Measurements from ENCODE around the gene COMT.

DNA sequence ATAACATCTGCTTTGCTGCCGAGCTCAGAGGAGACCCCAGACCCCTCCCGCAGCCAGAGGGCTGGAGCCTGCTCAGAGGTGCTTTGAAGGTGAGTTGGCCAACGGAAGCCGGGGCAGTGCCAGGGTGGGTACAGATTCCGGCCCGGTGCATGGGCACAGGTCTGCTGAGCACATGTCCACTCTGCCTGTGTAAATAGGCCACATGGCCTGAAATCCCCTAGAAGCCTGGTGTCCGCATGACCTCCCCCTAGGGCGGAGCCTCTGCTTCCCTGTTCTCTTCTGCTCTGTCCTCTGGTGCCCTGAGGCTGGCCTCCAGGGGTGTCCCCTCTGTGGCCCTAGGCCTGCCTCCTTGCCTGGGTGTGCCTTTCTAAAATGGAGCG lies 19.6 kb downstream of the COMT start:
- TF ChIP-seq ZNF629 (tag by site-specific recombination; IDR thresholded peaks at IDR 0.05) (no peak), CTCF (tag by site-specific recombination; IDR thresholded peaks at IDR 0.05) (no peak), PRDM10 (tag by site-specific recombination; IDR thresholded peaks at IDR 0.05) (no peak), ZNF621 (tag by site-specific recombination; IDR thresholded peaks at IDR 0.05) (no peak), ZNF639 (tag by site-specific recombination; IDR thresholded peaks at IDR 0.05) (no peak), ZNF449 (tag by site-specific recombination; IDR thresholded peaks at IDR 0.05) (no peak)
- TF ChIP-seq, protein P1, sequence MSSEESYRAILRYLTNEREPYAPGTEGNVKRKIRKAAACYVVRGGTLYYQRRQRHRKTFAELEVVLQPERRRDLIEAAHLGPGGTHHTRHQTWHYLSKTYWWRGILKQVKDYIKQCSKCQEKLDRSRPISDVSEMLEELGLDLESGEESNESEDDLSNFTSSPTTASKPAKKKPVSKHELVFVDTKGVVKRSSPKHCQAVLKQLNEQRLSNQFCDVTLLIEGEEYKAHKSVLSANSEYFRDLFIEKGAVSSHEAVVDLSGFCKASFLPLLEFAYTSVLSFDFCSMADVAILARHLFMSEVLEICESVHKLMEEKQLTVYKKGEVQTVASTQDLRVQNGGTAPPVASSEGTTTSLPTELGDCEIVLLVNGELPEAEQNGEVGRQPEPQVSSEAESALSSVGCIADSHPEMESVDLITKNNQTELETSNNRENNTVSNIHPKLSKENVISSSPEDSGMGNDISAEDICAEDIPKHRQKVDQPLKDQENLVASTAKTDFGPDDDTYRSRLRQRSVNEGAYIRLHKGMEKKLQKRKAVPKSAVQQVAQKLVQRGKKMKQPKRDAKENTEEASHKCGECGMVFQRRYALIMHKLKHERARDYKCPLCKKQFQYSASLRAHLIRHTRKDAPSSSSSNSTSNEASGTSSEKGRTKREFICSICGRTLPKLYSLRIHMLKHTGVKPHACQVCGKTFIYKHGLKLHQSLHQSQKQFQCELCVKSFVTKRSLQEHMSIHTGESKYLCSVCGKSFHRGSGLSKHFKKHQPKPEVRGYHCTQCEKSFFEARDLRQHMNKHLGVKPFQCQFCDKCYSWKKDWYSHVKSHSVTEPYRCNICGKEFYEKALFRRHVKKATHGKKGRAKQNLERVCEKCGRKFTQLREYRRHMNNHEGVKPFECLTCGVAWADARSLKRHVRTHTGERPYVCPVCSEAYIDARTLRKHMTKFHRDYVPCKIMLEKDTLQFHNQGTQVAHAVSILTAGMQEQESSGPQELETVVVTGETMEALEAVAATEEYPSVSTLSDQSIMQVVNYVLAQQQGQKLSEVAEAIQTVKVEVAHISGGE (tag by site-specific recombination; conservative IDR thresholded peaks at IDR 0.05; ENCODE audit: low read depth), result no peak
